Glomerular endothelial cell (primary cell): ENCODE data around the gene CIDEC. TPM values are rescaled to one million over a fixed set of nuclear protein-coding genes. Genes with fewer than 3 reads are reported as not detected.
"Not testable (repeated sequence)": the region's sequence is repeated elsewhere in the genome, so short reads cannot be mapped to it uniquely, and the experiment has no call there.

Experiments used
- DNase-seq: peaks from one replicate; pipeline ENCODE4 v3.0.0-alpha.2; 2011; ENCODE audit warnings: low read depth, low spot score; ENCODE audit errors: extremely low read depth
- total RNA-seq: library from RNA; depleted of rRNA; stranded (reverse); fragments of >200 nt; gene quantifications from 2 replicates; pipeline ENCODE4 v1.2.3, GENCODE V29; 2015

The CIDEC gene
- total RNA-seq, 1 donor from 2014 or later: not detected

GRCh38 chr3:9902372-9903237 is 22.6 kb upstream of the CIDEC start, which contains the start of gene IL17RE:
Gene IL17RE (plus strand): TSS chr3:9902848. CDS start chr3:9902933, 85 bp downstream.
- DNase-seq: no peak

GRCh38 chr3:9901967-9902366 is 21.9 kb upstream of the CIDEC start:
- DNase-seq: peak; percentile 12

- DNase-seq: not testable (repeated sequence)
Observed at GRCh38 chr3:9900965-9901415, 20.9 kb upstream of the CIDEC start.

GRCh38 chr3:9899289-9899791 is 19.3 kb upstream of the CIDEC start:
- DNase-seq: no peak

GRCh38 chr3:9898467-9899241 is 18.6 kb upstream of the CIDEC start:
- DNase-seq: no peak

- DNase-seq: peak; percentile 25
Observed at GRCh38 chr3:9897408-9898372, 17.6 kb upstream of the CIDEC start.

GRCh38 chr3:9896755-9897407 is 16.8 kb upstream of the CIDEC start:
- not testable (repeated sequence) for DNase-seq

GRCh38 chr3:9895715-9896114 is 15.7 kb upstream of the CIDEC start:
- not testable (repeated sequence) for DNase-seq

- DNase-seq: no peak
Observed at GRCh38 chr3:9893739-9894138, 13.7 kb upstream of the CIDEC start.

- no peak for DNase-seq
Observed at GRCh38 chr3:9891072-9891622, 11.1 kb upstream of the CIDEC start.

- peak; percentile 50 for DNase-seq
Observed at GRCh38 chr3:9890249-9891071, 10.4 kb upstream of the CIDEC start, which contains the start of gene JAGN1. Gene JAGN1 (plus strand): TSS chr3:9890610. CDS start chr3:9890723, 113 bp downstream.

- no peak for DNase-seq
Observed at GRCh38 chr3:9889405-9889804, 9.4 kb upstream of the CIDEC start.

GRCh38 chr3:9888540-9888939 is 8.5 kb upstream of the CIDEC start:
- no peak for DNase-seq

- DNase-seq: no peak
Observed at GRCh38 chr3:9887480-9887879, 7.4 kb upstream of the CIDEC start.

GRCh38 chr3:9886328-9886727 is 6.3 kb upstream of the CIDEC start:
- DNase-seq: no peak

GRCh38 chr3:9884555-9885165 is 4.6 kb upstream of the CIDEC start:
- no peak for DNase-seq

GRCh38 chr3:9883706-9884554 is 3.9 kb upstream of the CIDEC start:
- no peak for DNase-seq
